Esophagus muscularis mucosa (tissue), 4 donors: ENCODE data around the gene PACRG. TPM values are rescaled to one million over a fixed set of nuclear protein-coding genes. Genes with fewer than 3 reads are reported as not detected.

Source experiments
- DNase-seq: peaks from one replicate; pipeline ENCODE4 v3.0.0-alpha.2; 2017; ENCODE audit errors: extremely low spot score
- H3K27ac ChIP-seq, 4 donors: fragments of 200-600 bp; sonication (generic); replicated peaks in 1 of 4; 1 replicate in 3 of 4; 2 replicates in 1 of 4; pipeline ENCODE4 v1.5.1; 2016 to 2019; ENCODE audit warnings: mild to moderate bottlenecking in 1 of 4
- H3K27me3 ChIP-seq, 4 donors: fragments of 200-600 bp; sonication (generic); one replicate each; pipeline versions ENCODE4 v1.5.1 to v1.6.0; 2016 to 2019
- H3K36me3 ChIP-seq, 4 donors: fragments of 200-600 bp; sonication (generic); one replicate each; pipeline ENCODE4 v1.5.1; 2016 to 2019
- H3K4me1 ChIP-seq, 4 donors: fragments of 200-600 bp; sonication (generic); one replicate each; pipeline ENCODE4 v1.5.1; 2016 to 2019
- H3K4me3 ChIP-seq, 4 donors: fragments of 200-600 bp; sonication (generic); 1 replicate in 2 of 4; 2 replicates in 2 of 4; pipeline ENCODE4 v1.5.1; 2016 to 2019; ENCODE audit warnings: mild to moderate bottlenecking in 4 of 4, moderate library complexity in 1 of 4
- H3K9me3 ChIP-seq, 4 donors: fragments of 200-600 bp; sonication (generic); 1 replicate in 3 of 4; 2 replicates in 1 of 4; pipeline ENCODE4 v1.5.1; 2016 to 2019
- CTCF ChIP-seq, 3 experiments: fragments of 200-600 bp in 2 of 3; fragments of 450-650 bp in 1 of 3; sonication (generic) in 2 of 3; IDR thresholded peaks; one replicate each; pipeline ENCODE4 v1.5.1; 2017 to 2019; ENCODE audit warnings: antibody characterized with exemption in 3 of 3, mild to moderate bottlenecking in 2 of 3, moderate library complexity in 1 of 3
- EP300 ChIP-seq: sonication (generic); formaldehyde crosslinking; IDR thresholded peaks from one replicate; pipeline ENCODE4 v1.6.1; 2017; ENCODE audit warnings: antibody characterized with exemption
- POLR2A ChIP-seq: fragments of 450-650 bp; IDR thresholded peaks from one replicate; pipeline ENCODE4 v1.6.1; 2017; ENCODE audit warnings: antibody characterized with exemption, moderate library complexity, mild to moderate bottlenecking, low read depth
- POLR2AphosphoS5 ChIP-seq, 2 donors: sonication (generic); formaldehyde crosslinking; IDR thresholded peaks; one replicate each; pipeline ENCODE4 v1.6.1; 2017; ENCODE audit warnings: antibody characterized with exemption in 2 of 2
- WGBS: methylation state at CpG from one replicate; pipeline ENCODE4 v1.1.5; 2018; 5-methylcytosine and 5-hydroxymethylcytosine counted together
- intact Hi-C: fragments of 100-400 bp; cut with DNase I; formaldehyde crosslinking; loops from one replicate; pipeline ENCODE4 v1.15.1; 2023
- total RNA-seq, 4 donors: library from RNA; depleted of rRNA; stranded (reverse); fragments of >200 nt; gene quantifications; one replicate each; pipeline versions ENCODE4 v1.1.0 to v1.2.1, GENCODE V29; 2016

PACRG gene
- total RNA-seq, 4 donors from 2014 or later: 1.3 to 3.5 (median 1.8) TPM; not detected in 1

GRCh38 chr6:163308629-163309440 is 581.1 kb downstream of the PACRG start:
- H3K4me3 ChIP-seq: no peak overlapping the region
- no peak for DNase-seq
- H3K4me1 ChIP-seq: no peaks in the 10 kb centered on the region
- WGBS: 93% methylated on average over 21 of the region's 22 CpGs
- H3K9me3 ChIP-seq: no peaks in the 10 kb centered on the region
- no peak for TF ChIP-seq CTCF (IDR thresholded peaks at IDR 0.05)
- no peak for TF ChIP-seq EP300
- TF ChIP-seq POLR2A: no peak
- TF ChIP-seq POLR2AphosphoS5 (IDR thresholded peaks at IDR 0.05): no peak
- H3K36me3 ChIP-seq: no peaks in the 10 kb centered on the region
- intact Hi-C loops: no loop called here
- H3K27me3 ChIP-seq: no peaks in the 10 kb centered on the region
- H3K27ac ChIP-seq: no peak overlapping the region

GRCh38 chr6:163309491-163310026 is 581.8 kb downstream of the PACRG start:
- no peak for DNase-seq
- no peaks in the 10 kb centered on the region for H3K36me3 ChIP-seq
- H3K4me3 ChIP-seq: no peak overlapping the region
- no peaks in the 10 kb centered on the region for H3K9me3 ChIP-seq
- TF ChIP-seq EP300: no peak
- no peak for TF ChIP-seq POLR2A
- no peak for TF ChIP-seq POLR2AphosphoS5 (IDR thresholded peaks at IDR 0.05)
- no peak for TF ChIP-seq CTCF (IDR thresholded peaks at IDR 0.05)
- no peak overlapping the region for H3K27ac ChIP-seq
- intact Hi-C loops: no loop called here
- H3K27me3 ChIP-seq: no peaks in the 10 kb centered on the region
- H3K4me1 ChIP-seq: no peaks in the 10 kb centered on the region
- WGBS: 73% methylated on average over 13 of the region's 13 CpGs

GRCh38 chr6:163310096-163310972 is 582.6 kb downstream of the PACRG start:
- no peaks in the 10 kb centered on the region for H3K4me1 ChIP-seq
- no peak for DNase-seq
- TF ChIP-seq CTCF (IDR thresholded peaks at IDR 0.05): no peak
- H3K27me3 ChIP-seq: no peaks in the 10 kb centered on the region
- intact Hi-C loops: no loop called here
- H3K27ac ChIP-seq: no peak overlapping the region
- H3K36me3 ChIP-seq: no peaks in the 10 kb centered on the region
- no peaks in the 10 kb centered on the region for H3K9me3 ChIP-seq
- no peak overlapping the region for H3K4me3 ChIP-seq
- WGBS: 91% methylated on average over 44 of the region's 44 CpGs

GRCh38 chr6:163310973-163311383 is 583.2 kb downstream of the PACRG start:
- TF ChIP-seq POLR2A: no peak
- TF ChIP-seq CTCF (IDR thresholded peaks at IDR 0.05): no peak
- H3K4me3 ChIP-seq: no peak overlapping the region
- no peaks in the 10 kb centered on the region for H3K4me1 ChIP-seq
- H3K27me3 ChIP-seq: no peaks in the 10 kb centered on the region
- no peak overlapping the region for H3K27ac ChIP-seq
- H3K9me3 ChIP-seq: no peaks in the 10 kb centered on the region
- WGBS: 80% methylated on average over 2 of the region's 2 CpGs
- H3K36me3 ChIP-seq: no peaks in the 10 kb centered on the region
- intact Hi-C loops: no loop called here
- no peak for DNase-seq
